OCI-LY3 (cell line): ENCODE data around the gene GRAMD2A.

Experiments used
- EZH2phosphoT487 ChIP-seq: fragments of 200-600 bp; shearing (Covaris generic); IDR thresholded peaks from 2 replicates; pipeline ENCODE4 v1.6.1; 2018; ENCODE audit warnings: antibody characterized with exemption, mixed run types, low read depth
- TF ChIP-seq, protein P1 (sequence below): fragments of 200-600, 300-600 bp; sonication (generic); IDR thresholded peaks from 2 replicates; pipeline ENCODE4 v1.5.1; 2014; ENCODE audit warnings: antibody characterized with exemption, low read length, low read depth

DNA sequence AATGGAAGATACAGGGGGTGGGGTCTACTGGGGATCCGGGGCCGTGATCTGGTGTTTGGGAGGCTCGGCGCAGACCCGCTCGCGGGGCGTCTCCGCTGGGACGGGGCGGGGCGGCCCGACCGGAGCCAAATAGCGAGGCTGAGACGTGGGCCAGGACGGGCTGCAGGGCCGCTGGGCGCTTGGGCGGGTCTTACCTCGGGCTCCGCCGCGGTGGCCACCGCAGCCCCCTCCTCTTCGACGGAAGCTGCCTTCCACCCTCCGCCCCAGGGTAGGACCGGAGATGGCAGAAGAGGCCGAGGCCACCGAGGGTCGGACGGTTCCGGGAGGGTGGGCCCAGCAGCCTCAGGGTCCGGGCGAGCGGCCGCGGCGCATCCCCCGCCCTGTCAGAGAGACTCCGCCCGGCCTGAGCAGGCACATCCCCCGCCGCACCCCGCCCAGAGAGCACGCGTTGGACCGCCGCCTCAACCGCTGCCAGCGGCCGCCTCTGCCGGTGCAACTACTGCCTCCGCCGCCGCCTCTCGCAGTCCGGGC, 80.0 kb downstream of the GRAMD2A start:
- TF ChIP-seq, protein P1, sequence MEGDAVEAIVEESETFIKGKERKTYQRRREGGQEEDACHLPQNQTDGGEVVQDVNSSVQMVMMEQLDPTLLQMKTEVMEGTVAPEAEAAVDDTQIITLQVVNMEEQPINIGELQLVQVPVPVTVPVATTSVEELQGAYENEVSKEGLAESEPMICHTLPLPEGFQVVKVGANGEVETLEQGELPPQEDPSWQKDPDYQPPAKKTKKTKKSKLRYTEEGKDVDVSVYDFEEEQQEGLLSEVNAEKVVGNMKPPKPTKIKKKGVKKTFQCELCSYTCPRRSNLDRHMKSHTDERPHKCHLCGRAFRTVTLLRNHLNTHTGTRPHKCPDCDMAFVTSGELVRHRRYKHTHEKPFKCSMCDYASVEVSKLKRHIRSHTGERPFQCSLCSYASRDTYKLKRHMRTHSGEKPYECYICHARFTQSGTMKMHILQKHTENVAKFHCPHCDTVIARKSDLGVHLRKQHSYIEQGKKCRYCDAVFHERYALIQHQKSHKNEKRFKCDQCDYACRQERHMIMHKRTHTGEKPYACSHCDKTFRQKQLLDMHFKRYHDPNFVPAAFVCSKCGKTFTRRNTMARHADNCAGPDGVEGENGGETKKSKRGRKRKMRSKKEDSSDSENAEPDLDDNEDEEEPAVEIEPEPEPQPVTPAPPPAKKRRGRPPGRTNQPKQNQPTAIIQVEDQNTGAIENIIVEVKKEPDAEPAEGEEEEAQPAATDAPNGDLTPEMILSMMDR, result no peak
- no peak for TF ChIP-seq EZH2phosphoT487
